ENCODE data around the gene FGD2. TPM values are rescaled to one million over a fixed set of nuclear protein-coding genes. Genes with fewer than 3 reads are reported as not detected.

Gene FGD2
- total RNA-seq, 1 donor from 2014 or later: not detected

- no peak for TF ChIP-seq CTCF (IDR thresholded peaks at IDR 0.05)
- H3K27ac Mint-ChIP-seq (ENCODE audit: unreplicated experiment): no peak overlapping the region
- no peaks in the 10 kb centered on the region for H3K36me3 Mint-ChIP-seq (ENCODE audit: unreplicated experiment)
- H3K9me3 Mint-ChIP-seq (ENCODE audit: unreplicated experiment): no peaks in the 10 kb centered on the region
- DNase-seq (ENCODE audit: extremely low spot score, unreplicated experiment): no peak
- no peaks in the 10 kb centered on the region for H3K4me1 Mint-ChIP-seq (ENCODE audit: unreplicated experiment)
- no peak overlapping the region for H3K4me3 Mint-ChIP-seq (ENCODE audit: unreplicated experiment)
- H3K27me3 Mint-ChIP-seq (ENCODE audit: unreplicated experiment): no peaks in the 10 kb centered on the region
Observed at GRCh38 chr6:37010402-37010892, 5.0 kb downstream of the FGD2 start.

- Mint-ChIP-seq H3K36me3 (ENCODE audit: unreplicated experiment) (no peaks in the 10 kb centered on the region), H3K4me3 (ENCODE audit: unreplicated experiment) (no peak overlapping the region), H3K9me3 (ENCODE audit: unreplicated experiment) (no peaks in the 10 kb centered on the region), H3K4me1 (ENCODE audit: unreplicated experiment) (no peaks in the 10 kb centered on the region), H3K27ac (ENCODE audit: unreplicated experiment) (no peak overlapping the region), H3K27me3 (ENCODE audit: unreplicated experiment) (no peaks in the 10 kb centered on the region)
- no peak for TF ChIP-seq CTCF (IDR thresholded peaks at IDR 0.05)
- no peak for DNase-seq (ENCODE audit: extremely low spot score, unreplicated experiment)
Observed at GRCh38 chr6:37011656-37012378, 6.4 kb downstream of the FGD2 start.

GRCh38 chr6:37013516-37014491 lies 8.3 kb downstream of the FGD2 start:
- Mint-ChIP-seq H3K27ac (ENCODE audit: unreplicated experiment) (no peak overlapping the region), H3K36me3 (ENCODE audit: unreplicated experiment) (no peaks in the 10 kb centered on the region), H3K4me1 (ENCODE audit: unreplicated experiment) (peaks cover 9% of the 10 kb centered on the region), H3K27me3 (ENCODE audit: unreplicated experiment) (no peaks in the 10 kb centered on the region), H3K4me3 (ENCODE audit: unreplicated experiment) (no peak overlapping the region), H3K9me3 (ENCODE audit: unreplicated experiment) (no peaks in the 10 kb centered on the region)
- no peak for TF ChIP-seq CTCF (IDR thresholded peaks at IDR 0.05)
- no peak for DNase-seq (ENCODE audit: extremely low spot score, unreplicated experiment)

GRCh38 chr6:37014667-37015066 lies 9.2 kb downstream of the FGD2 start:
- Mint-ChIP-seq H3K27me3 (ENCODE audit: unreplicated experiment) (no peaks in the 10 kb centered on the region), H3K9me3 (ENCODE audit: unreplicated experiment) (no peaks in the 10 kb centered on the region), H3K4me3 (ENCODE audit: unreplicated experiment) (no peak overlapping the region), H3K27ac (ENCODE audit: unreplicated experiment) (no peak overlapping the region), H3K36me3 (ENCODE audit: unreplicated experiment) (no peaks in the 10 kb centered on the region), H3K4me1 (ENCODE audit: unreplicated experiment) (peaks cover 13% of the 10 kb centered on the region)
- no peak for DNase-seq (ENCODE audit: extremely low spot score, unreplicated experiment)
- no peak for TF ChIP-seq CTCF (IDR thresholded peaks at IDR 0.05)

DNA sequence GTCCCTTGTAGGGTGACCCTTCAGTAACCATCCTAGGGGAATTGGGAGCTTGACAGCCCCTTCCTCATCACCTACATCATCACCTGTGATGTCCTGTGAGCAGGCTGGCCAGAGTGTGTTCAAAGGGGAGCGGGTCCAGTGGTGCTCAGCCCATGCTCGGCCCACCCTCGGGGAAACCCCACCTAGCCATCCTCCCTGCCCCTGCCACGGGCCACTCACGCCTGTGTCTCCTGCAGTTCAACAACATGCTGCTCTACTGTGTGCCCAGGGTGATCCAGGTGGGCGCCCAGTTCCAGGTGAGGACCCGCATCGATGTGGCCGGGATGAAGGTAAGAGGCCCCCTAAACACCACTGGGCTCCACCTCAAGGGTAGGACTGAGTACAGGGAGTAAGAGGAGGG lies 10.1 kb downstream of the FGD2 start:
- H3K4me1 Mint-ChIP-seq (ENCODE audit: unreplicated experiment): peaks cover 13% of the 10 kb centered on the region
- H3K27me3 Mint-ChIP-seq (ENCODE audit: unreplicated experiment): no peaks in the 10 kb centered on the region
- no peak overlapping the region for H3K4me3 Mint-ChIP-seq (ENCODE audit: unreplicated experiment)
- DNase-seq (ENCODE audit: extremely low spot score, unreplicated experiment): no peak
- H3K36me3 Mint-ChIP-seq (ENCODE audit: unreplicated experiment): no peaks in the 10 kb centered on the region
- H3K9me3 Mint-ChIP-seq (ENCODE audit: unreplicated experiment): no peaks in the 10 kb centered on the region
- H3K27ac Mint-ChIP-seq (ENCODE audit: unreplicated experiment): no peak overlapping the region
- no peak for TF ChIP-seq CTCF (IDR thresholded peaks at IDR 0.05)

Measured in osteocyte (in vitro differentiated cells).